Uterus (tissue), 4 donors: ENCODE results near the gene OXNAD1. TPM values are rescaled to one million over a fixed set of nuclear protein-coding genes. Genes with fewer than 3 reads are reported as not detected.
A peak's percentile ranks its signal among the peaks of the same experiment; 100 is the strongest.

Source experiments
- DNase-seq, 2 donors: peaks; one replicate each; pipeline ENCODE4 v3.0.0-alpha.2; 2019 to 2020
- H3K27ac ChIP-seq, 2 donors: fragments of 200-600 bp; sonication (generic); 1 replicate in 1 of 2; 2 replicates in 1 of 2; pipeline ENCODE4 v1.5.1; 2016 to 2018
- H3K27me3 ChIP-seq, 2 donors: fragments of 200-600 bp; sonication (generic); one replicate each; pipeline ENCODE4 v1.5.1; 2018 to 2019; ENCODE audit warnings: control low read depth in 1 of 2
- H3K36me3 ChIP-seq, 2 donors: fragments of 200-600 bp; sonication (generic); one replicate each; pipeline ENCODE4 v1.5.1; 2019; ENCODE audit warnings: control low read depth in 1 of 2
- H3K4me1 ChIP-seq, 2 donors: fragments of 200-600 bp; sonication (generic); one replicate each; pipeline ENCODE4 v1.5.1; 2018 to 2019; ENCODE audit warnings: control low read depth in 1 of 2
- H3K4me3 ChIP-seq, 2 donors: fragments of 200-600 bp; sonication (generic); 1 replicate in 1 of 2; 2 replicates in 1 of 2; pipeline ENCODE4 v1.5.1; 2018 to 2019; ENCODE audit warnings: mild to moderate bottlenecking in 1 of 2
- H3K9me3 ChIP-seq, 2 donors: fragments of 200-600 bp; sonication (generic); one replicate each; pipeline ENCODE4 v1.5.1; 2019; ENCODE audit warnings: control low read depth in 1 of 2
- CTCF ChIP-seq, 4 experiments: fragments of 200-600 bp in 2 of 4; fragments of 450-650 bp in 2 of 4; sonication (generic) in 2 of 4; IDR thresholded peaks; one replicate each; pipeline ENCODE4 v1.5.1; 2016 to 2019; ENCODE audit warnings: antibody characterized with exemption in 4 of 4, mild to moderate bottlenecking in 2 of 4, moderate library complexity in 1 of 4
- POLR2A ChIP-seq, 2 donors: fragments of 450-650 bp; IDR thresholded peaks; one replicate each; pipeline ENCODE4 v1.6.1; 2016; ENCODE audit warnings: antibody characterized with exemption in 2 of 2, mild to moderate bottlenecking in 1 of 2, moderate library complexity in 1 of 2
- intact Hi-C: fragments of 100-400 bp; cut with DNase I; formaldehyde crosslinking; loops from one replicate; pipeline ENCODE4 v1.15.1; 2023; ENCODE audit warnings: low total_unique reads
- total RNA-seq, 4 donors: library from RNA; depleted of rRNA in 3 of 4; stranded (reverse); fragments of >200 nt in 3 of 4; gene quantifications; one replicate each; pipeline versions ENCODE4 v1.1.0 to v1.2.4, GENCODE V29; 2014 to 2023
- donor health status: DM: yes; HTN: yes; CAD: no.

OXNAD1 gene
- total RNA-seq, 4 donors from 2014 or later = 14.7 to 33.2 (median 32.3) TPM

GRCh38 chr3:16239780-16240179 lies 25.2 kb upstream of the OXNAD1 start:
- intact Hi-C loops = no loop called here
- no peaks in the 10 kb centered on the region for H3K27me3 ChIP-seq
- peak overlapping the region in 1 of 2 donors; percentile 71 for H3K27ac ChIP-seq

GRCh38 chr3:16240229-16241023 lies 24.6 kb upstream of the OXNAD1 start:
- Histone ChIP-seq H3K9me3 (no peaks in the 10 kb centered on the region), H3K27me3 (no peaks in the 10 kb centered on the region), H3K27ac (peak overlapping the region in 1 of 2 donors; percentile 71), H3K4me3 (no peak overlapping the region), H3K4me1 (no peaks in the 10 kb centered on the region), H3K36me3 (no peaks in the 10 kb centered on the region)
- no peak for DNase-seq
- no peak for TF ChIP-seq CTCF (IDR thresholded peaks at IDR 0.05)
- intact Hi-C loops = no loop called here

More at GRCh38 chr3:16239780-16240179, 25.2 kb upstream of the OXNAD1 start:
- no peak for DNase-seq
- TF ChIP-seq POLR2A (IDR thresholded peaks at IDR 0.05) (no peak), CTCF (IDR thresholded peaks at IDR 0.05) (no peak)
- no peaks in the 10 kb centered on the region for H3K9me3 ChIP-seq
- H3K4me3 ChIP-seq = no peak overlapping the region
- H3K4me1 ChIP-seq = no peaks in the 10 kb centered on the region
- H3K36me3 ChIP-seq = no peaks in the 10 kb centered on the region

DNA sequence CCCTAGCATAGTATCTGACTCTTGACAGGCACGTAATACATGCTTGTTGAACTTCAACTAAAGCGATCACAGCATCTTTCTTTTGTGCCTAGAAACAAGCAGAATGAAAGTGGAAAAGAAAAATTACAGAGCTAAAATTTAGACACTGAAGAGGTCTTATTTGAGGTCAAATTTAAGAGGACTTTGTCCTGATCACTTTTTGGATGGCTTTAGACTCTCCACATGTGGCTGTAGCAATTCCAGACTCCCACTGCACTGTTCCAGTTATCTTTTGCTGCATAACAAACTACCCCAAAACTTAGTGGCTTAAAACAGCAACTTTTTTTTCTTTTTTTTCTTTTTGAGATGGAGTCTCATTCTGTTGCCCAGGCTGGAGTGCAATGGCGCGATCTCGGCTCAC lies 23.8 kb upstream of the OXNAD1 start:
- no peak for TF ChIP-seq POLR2A (IDR thresholded peaks at IDR 0.05)
- no peak for TF ChIP-seq CTCF (IDR thresholded peaks at IDR 0.05)
- Histone ChIP-seq H3K4me1 (no peaks in the 10 kb centered on the region), H3K9me3 (no peaks in the 10 kb centered on the region), H3K36me3 (no peaks in the 10 kb centered on the region), H3K4me3 (no peak overlapping the region), H3K27me3 (no peaks in the 10 kb centered on the region), H3K27ac (peak overlapping the region in 1 of 2 donors; percentile 71)
- no peak for DNase-seq
- intact Hi-C loops = no loop called here

GRCh38 chr3:16242177-16242576 lies 22.8 kb upstream of the OXNAD1 start:
- Histone ChIP-seq H3K4me1 (no peaks in the 10 kb centered on the region), H3K36me3 (no peaks in the 10 kb centered on the region), H3K9me3 (no peaks in the 10 kb centered on the region), H3K27ac (no peak overlapping the region), H3K27me3 (no peaks in the 10 kb centered on the region), H3K4me3 (no peak overlapping the region)
- intact Hi-C loops = no loop called here
- no peak for DNase-seq
- TF ChIP-seq POLR2A (IDR thresholded peaks at IDR 0.05) (no peak), CTCF (IDR thresholded peaks at IDR 0.05) (no peak)

DNA sequence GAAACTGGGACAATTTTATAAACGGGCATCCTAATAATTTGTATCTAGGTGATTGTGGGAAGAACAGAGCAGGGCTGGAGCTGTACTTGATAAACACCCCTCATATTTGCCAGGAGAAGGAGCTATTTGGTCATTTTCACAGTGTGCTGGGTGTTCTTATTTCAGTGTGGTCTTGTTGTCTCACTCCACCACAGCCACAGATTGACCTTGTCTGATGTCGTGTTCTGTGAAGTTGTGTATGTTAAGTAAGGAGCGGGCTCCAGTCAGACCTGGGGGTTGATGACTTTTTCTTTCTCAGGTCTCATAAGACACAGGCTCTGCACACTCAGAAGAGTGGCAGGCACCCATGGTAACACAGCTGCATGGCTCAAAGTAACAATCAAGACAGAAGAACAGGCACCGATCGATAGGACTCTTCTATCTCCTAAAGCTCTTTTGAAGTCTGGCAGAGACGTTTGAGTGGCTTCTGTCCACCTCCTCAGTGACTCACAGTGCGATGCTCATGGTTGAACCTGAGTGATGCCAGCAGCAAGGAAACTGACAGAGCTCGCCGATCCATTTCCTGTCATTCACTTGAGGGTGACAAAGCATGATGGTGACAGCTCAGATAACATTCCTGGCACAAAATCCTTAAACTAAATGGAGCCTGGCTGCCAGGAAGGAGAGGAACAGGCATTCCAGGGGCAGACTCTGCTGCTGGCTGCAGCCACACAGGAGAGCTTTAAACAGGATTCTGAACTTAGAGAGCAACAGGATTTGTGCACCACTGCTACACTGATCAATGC lies 21.1 kb upstream of the OXNAD1 start:
- Histone ChIP-seq H3K36me3 (no peaks in the 10 kb centered on the region), H3K4me1 (no peaks in the 10 kb centered on the region), H3K27me3 (no peaks in the 10 kb centered on the region), H3K4me3 (no peak overlapping the region), H3K9me3 (no peaks in the 10 kb centered on the region), H3K27ac (no peak overlapping the region)
- DNase-seq = no peak
- TF ChIP-seq POLR2A (IDR thresholded peaks at IDR 0.05) (no peak), CTCF (IDR thresholded peaks at IDR 0.05) (no peak)
- intact Hi-C loops = no loop called here
